Measurements from ENCODE around the gene SFXN3.

DNA sequence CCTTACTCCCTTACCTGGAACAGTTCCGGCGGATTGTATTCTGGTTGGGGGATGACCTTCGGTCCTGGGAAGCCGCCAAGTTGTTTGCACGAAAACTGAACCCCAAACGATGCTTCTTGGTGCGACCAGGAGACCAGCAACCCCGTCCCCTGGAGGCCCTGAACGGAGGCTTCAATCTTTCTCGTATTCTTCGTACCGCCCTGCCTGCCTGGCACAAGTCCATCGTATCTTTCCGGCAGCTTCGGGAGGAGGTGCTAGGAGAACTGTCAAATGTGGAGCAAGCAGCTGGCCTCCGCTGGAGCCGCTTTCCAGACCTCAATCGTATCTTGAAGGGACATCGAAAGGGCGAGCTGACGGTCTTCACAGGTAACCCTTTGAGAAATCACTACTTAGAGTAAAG lies 41.9 kb upstream of the SFXN3 start:
- TF ChIP-seq, protein P1, sequence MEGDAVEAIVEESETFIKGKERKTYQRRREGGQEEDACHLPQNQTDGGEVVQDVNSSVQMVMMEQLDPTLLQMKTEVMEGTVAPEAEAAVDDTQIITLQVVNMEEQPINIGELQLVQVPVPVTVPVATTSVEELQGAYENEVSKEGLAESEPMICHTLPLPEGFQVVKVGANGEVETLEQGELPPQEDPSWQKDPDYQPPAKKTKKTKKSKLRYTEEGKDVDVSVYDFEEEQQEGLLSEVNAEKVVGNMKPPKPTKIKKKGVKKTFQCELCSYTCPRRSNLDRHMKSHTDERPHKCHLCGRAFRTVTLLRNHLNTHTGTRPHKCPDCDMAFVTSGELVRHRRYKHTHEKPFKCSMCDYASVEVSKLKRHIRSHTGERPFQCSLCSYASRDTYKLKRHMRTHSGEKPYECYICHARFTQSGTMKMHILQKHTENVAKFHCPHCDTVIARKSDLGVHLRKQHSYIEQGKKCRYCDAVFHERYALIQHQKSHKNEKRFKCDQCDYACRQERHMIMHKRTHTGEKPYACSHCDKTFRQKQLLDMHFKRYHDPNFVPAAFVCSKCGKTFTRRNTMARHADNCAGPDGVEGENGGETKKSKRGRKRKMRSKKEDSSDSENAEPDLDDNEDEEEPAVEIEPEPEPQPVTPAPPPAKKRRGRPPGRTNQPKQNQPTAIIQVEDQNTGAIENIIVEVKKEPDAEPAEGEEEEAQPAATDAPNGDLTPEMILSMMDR (IDR thresholded peaks at IDR 0.05) = no peak
- no peak for TF ChIP-seq POLR2A (IDR thresholded peaks at IDR 0.05)

Data from testis (tissue), 2 donors.